ENCODE data around the gene SCARF1. TPM values are rescaled to one million over a fixed set of nuclear protein-coding genes. Genes with fewer than 3 reads are reported as not detected.

The SCARF1 gene
- total RNA-seq, 1 donor from 2014 or later = 4.0 TPM

- Mint-ChIP-seq H3K36me3 (ENCODE audit: unreplicated experiment) (no peaks in the 10 kb centered on the region), H3K4me3 (ENCODE audit: unreplicated experiment) (no peak overlapping the region), H3K4me1 (ENCODE audit: low read depth, unreplicated experiment) (peaks cover 3% of the 10 kb centered on the region), H3K9me3 (ENCODE audit: unreplicated experiment) (peaks cover 3% of the 10 kb centered on the region), H3K27ac (ENCODE audit: unreplicated experiment) (no peak overlapping the region), H3K27me3 (ENCODE audit: unreplicated experiment) (peaks cover 5% of the 10 kb centered on the region)
- no peak for TF ChIP-seq CTCF (IDR thresholded peaks at IDR 0.05; ENCODE audit: partially characterized antibody, unreplicated experiment)
- DNase-seq = no peak
Measured at GRCh38 chr17:1584167-1584566, 61.4 kb downstream of the SCARF1 start.

Other genes with a start within 250 kb of the SCARF1 start
- 1,106 TPM for gene YWHAE, start 245.5 kb downstream of the SCARF1 start, total RNA-seq (ENCODE audit: unreplicated experiment)
- gene CRK, start 189.5 kb downstream of the SCARF1 start, total RNA-seq (ENCODE audit: unreplicated experiment) = 46.4 TPM
- gene MYO1C, start 153.0 kb downstream of the SCARF1 start, total RNA-seq (ENCODE audit: unreplicated experiment) = 58.5 TPM
- 42.4 TPM for gene INPP5K, start 129.1 kb downstream of the SCARF1 start, total RNA-seq (ENCODE audit: unreplicated experiment)
- 65.5 TPM for gene PITPNA, start 82.9 kb downstream of the SCARF1 start, total RNA-seq (ENCODE audit: unreplicated experiment)
- 31.3 TPM for gene SLC43A2, start 16.9 kb downstream of the SCARF1 start, total RNA-seq (ENCODE audit: unreplicated experiment)
- 4.2 TPM for gene RILP, start 4.1 kb upstream of the SCARF1 start, total RNA-seq (ENCODE audit: unreplicated experiment)
- 297 TPM for gene PRPF8, start 39.1 kb upstream of the SCARF1 start, total RNA-seq (ENCODE audit: unreplicated experiment)
- gene TLCD2, start 64.6 kb upstream of the SCARF1 start, total RNA-seq (ENCODE audit: unreplicated experiment) = 0.96 TPM
- 13.4 TPM for gene WDR81, start 79.0 kb upstream of the SCARF1 start, total RNA-seq (ENCODE audit: unreplicated experiment)
- 0.37 TPM for gene SERPINF2, start 97.1 kb upstream of the SCARF1 start, total RNA-seq (ENCODE audit: unreplicated experiment)
- 9.7 TPM for gene SERPINF1, start 116.3 kb upstream of the SCARF1 start, total RNA-seq (ENCODE audit: unreplicated experiment)
- 11.4 TPM for gene SMYD4, start 184.2 kb upstream of the SCARF1 start, total RNA-seq (ENCODE audit: unreplicated experiment)
- gene RPA1, start 184.3 kb upstream of the SCARF1 start, total RNA-seq (ENCODE audit: unreplicated experiment) = 43.4 TPM

All from glutamatergic neuron (in vitro differentiated cells).